H1 (cell line): ENCODE results near the gene ZNF839. TPM values are rescaled to one million over a fixed set of nuclear protein-coding genes. Genes with fewer than 3 reads are reported as not detected.

Source experiments
- MAX ChIP-seq: IDR thresholded peaks from 2 replicates; pipeline ENCODE4 v1.6.1; 2012; ENCODE audit warnings: inconsistent platforms
- TBP ChIP-seq: IDR thresholded peaks from 2 replicates; pipeline ENCODE4 v1.6.1; 2011; ENCODE audit warnings: low read depth, low read length, improper control_type of control experiment
- polyA plus RNA-seq, 7 experiments: library from polyadenylated mRNA; depleted of rRNA in 3 of 7; stranded (reverse) in 5 of 7; unstranded in 2 of 7; fragments of >200 nt in 5 of 7; fragments of 200-250 nt in 2 of 7; gene quantifications; 1 replicate in 5 of 7; 2 replicates in 1 of 7; 4 replicates in 1 of 7; pipeline versions ENCODE4 v1.2.1 to v1.2.3, GENCODE V29; 2011 to 2013; ENCODE audit warnings: missing spikeins in 2 of 7, mixed read lengths in 2 of 7
- total RNA-seq: library from RNA; stranded (reverse); fragmentation: NEBNext Ultra II Directional; extraction: Animal tissue kit (Norgen Biotek cat#: 25700); gene quantifications from 2 replicates; pipeline ENCODE4 v1.2.1, GENCODE V29; 2021
- TF ChIP-seq, protein P1 (sequence below): fragments of 300-600 bp; sonication (generic); IDR thresholded peaks from 2 replicates; pipeline ENCODE4 v1.7.1; 2012; ENCODE audit warnings: low read length, moderate library complexity, mild to moderate bottlenecking, inconsistent platforms; ENCODE audit not compliant: insufficient replicate concordance

The ZNF839 gene
- total and polyA plus RNA-seq, 2 of the 8 experiments (the other 6 are each of a cell fraction or from before 2014, with no cell fraction given), result 8.1 to 9.4 TPM

DNA sequence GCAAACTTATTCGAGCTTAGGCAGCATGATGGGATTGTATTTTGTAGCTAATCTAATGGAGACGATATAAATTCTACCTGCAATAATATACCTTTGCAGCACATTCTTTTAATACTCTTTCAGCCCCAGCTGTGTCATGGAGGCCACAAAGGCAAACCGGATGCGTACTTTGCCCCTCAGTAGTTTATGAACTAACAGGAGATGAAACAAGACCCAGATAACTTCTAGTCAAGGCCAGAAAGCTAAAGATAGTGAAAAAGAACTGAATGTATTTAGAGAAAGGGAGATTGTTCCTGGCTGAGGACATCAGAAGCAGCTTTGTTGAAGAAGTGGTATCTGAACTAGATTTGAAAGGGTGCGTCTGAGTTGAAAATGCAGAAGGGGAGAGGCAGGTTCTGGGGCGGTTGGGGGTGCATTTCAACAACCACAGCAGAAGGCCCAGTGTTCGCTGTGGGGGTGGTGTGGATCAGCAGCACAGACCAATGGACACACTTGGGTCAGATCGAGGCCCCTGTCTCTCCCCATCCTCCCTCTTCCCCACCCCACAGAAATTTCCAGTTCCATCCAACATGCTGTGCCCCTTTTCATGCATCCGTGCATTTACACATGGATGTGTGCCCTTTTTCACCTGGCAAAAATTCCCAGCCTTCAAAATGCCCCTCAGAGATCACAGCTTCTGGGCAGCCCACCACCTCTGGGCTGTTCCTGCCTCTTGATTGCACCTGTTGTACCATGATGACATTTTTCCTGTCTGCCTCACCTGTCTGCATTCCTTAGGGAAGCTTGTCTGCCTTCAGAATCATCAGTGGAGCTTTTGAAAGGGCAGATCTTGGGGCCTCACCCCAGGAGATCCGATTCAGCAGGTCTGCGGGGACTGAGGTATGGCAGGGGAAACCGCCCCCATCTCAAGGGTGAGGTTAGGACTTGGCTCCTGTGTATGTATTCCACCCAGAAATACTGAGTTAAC lies 2.2 kb downstream of the ZNF839 start (continued):
- TF ChIP-seq, protein P1, sequence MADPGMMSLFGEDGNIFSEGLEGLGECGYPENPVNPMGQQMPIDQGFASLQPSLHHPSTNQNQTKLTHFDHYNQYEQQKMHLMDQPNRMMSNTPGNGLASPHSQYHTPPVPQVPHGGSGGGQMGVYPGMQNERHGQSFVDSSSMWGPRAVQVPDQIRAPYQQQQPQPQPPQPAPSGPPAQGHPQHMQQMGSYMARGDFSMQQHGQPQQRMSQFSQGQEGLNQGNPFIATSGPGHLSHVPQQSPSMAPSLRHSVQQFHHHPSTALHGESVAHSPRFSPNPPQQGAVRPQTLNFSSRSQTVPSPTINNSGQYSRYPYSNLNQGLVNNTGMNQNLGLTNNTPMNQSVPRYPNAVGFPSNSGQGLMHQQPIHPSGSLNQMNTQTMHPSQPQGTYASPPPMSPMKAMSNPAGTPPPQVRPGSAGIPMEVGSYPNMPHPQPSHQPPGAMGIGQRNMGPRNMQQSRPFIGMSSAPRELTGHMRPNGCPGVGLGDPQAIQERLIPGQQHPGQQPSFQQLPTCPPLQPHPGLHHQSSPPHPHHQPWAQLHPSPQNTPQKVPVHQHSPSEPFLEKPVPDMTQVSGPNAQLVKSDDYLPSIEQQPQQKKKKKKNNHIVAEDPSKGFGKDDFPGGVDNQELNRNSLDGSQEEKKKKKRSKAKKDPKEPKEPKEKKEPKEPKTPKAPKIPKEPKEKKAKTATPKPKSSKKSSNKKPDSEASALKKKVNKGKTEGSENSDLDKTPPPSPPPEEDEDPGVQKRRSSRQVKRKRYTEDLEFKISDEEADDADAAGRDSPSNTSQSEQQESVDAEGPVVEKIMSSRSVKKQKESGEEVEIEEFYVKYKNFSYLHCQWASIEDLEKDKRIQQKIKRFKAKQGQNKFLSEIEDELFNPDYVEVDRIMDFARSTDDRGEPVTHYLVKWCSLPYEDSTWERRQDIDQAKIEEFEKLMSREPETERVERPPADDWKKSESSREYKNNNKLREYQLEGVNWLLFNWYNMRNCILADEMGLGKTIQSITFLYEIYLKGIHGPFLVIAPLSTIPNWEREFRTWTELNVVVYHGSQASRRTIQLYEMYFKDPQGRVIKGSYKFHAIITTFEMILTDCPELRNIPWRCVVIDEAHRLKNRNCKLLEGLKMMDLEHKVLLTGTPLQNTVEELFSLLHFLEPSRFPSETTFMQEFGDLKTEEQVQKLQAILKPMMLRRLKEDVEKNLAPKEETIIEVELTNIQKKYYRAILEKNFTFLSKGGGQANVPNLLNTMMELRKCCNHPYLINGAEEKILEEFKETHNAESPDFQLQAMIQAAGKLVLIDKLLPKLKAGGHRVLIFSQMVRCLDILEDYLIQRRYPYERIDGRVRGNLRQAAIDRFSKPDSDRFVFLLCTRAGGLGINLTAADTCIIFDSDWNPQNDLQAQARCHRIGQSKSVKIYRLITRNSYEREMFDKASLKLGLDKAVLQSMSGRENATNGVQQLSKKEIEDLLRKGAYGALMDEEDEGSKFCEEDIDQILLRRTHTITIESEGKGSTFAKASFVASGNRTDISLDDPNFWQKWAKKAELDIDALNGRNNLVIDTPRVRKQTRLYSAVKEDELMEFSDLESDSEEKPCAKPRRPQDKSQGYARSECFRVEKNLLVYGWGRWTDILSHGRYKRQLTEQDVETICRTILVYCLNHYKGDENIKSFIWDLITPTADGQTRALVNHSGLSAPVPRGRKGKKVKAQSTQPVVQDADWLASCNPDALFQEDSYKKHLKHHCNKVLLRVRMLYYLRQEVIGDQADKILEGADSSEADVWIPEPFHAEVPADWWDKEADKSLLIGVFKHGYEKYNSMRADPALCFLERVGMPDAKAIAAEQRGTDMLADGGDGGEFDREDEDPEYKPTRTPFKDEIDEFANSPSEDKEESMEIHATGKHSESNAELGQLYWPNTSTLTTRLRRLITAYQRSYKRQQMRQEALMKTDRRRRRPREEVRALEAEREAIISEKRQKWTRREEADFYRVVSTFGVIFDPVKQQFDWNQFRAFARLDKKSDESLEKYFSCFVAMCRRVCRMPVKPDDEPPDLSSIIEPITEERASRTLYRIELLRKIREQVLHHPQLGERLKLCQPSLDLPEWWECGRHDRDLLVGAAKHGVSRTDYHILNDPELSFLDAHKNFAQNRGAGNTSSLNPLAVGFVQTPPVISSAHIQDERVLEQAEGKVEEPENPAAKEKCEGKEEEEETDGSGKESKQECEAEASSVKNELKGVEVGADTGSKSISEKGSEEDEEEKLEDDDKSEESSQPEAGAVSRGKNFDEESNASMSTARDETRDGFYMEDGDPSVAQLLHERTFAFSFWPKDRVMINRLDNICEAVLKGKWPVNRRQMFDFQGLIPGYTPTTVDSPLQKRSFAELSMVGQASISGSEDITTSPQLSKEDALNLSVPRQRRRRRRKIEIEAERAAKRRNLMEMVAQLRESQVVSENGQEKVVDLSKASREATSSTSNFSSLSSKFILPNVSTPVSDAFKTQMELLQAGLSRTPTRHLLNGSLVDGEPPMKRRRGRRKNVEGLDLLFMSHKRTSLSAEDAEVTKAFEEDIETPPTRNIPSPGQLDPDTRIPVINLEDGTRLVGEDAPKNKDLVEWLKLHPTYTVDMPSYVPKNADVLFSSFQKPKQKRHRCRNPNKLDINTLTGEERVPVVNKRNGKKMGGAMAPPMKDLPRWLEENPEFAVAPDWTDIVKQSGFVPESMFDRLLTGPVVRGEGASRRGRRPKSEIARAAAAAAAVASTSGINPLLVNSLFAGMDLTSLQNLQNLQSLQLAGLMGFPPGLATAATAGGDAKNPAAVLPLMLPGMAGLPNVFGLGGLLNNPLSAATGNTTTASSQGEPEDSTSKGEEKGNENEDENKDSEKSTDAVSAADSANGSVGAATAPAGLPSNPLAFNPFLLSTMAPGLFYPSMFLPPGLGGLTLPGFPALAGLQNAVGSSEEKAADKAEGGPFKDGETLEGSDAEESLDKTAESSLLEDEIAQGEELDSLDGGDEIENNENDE, result no peak
- TF ChIP-seq TBP, result no peak
- TF ChIP-seq MAX, result no peak
- TF ChIP-seq, all 59 proteins: peak for 0
